HepG2 (cell line): ENCODE measurements around the gene THSD4. TPM values are rescaled to one million over a fixed set of nuclear protein-coding genes. Genes with fewer than 3 reads are reported as not detected.

ENCODE experiments used
- ATAC-seq: fragments of 200-7000 bp; cut with Tn5 transposase; 3 replicates; pipeline ENCODE4 v1.9.1; 2020; ENCODE audit warnings: mild to moderate bottlenecking, moderate library complexity
- BruUV-seq: library from RNA; stranded (reverse); fragments of 400-500 nt; replicated peaks from 2 replicates; lab custom pipeline; 2021; lab: Mats Ljungman, UMichigan
- CTCF ChIA-PET: fragments of 300-600 bp; formaldehyde crosslinking; extraction: SDS; loops from one replicate; lab custom pipeline; 2021; ENCODE audit warnings: low total read pairs, inconsistent platforms, low intra/inter-chr PET ratio; lab: Yijun Ruan, JAX
- POLR2A ChIA-PET: fragments of 350-600 bp; sonication (Branson Sonifier 250); formaldehyde crosslinking; loops from one replicate; lab custom pipeline; 2020; ENCODE audit warnings: antibody characterized with exemption, inconsistent platforms; lab: Yijun Ruan, JAX
- DNase-seq: peaks from one replicate; pipeline ENCODE4 v3.0.0-alpha.2; 2015; ENCODE audit warnings: low spot score
- FAIRE-seq: peaks from 3 replicates; lab custom pipeline; 2011; peaks lifted over from hg19 to GRCh38; lab: Jason Lieb, UNC
- H2AFZ ChIP-seq: one replicate; pipeline ENCODE4 v1.6.1; 2011; ENCODE audit warnings: low read length, inconsistent platforms
- H3K27ac ChIP-seq: fragments of 300-600 bp; 3 replicates; pipeline ENCODE4 v1.8.0; 2011; ENCODE audit warnings: mixed run types, mild to moderate bottlenecking, mixed read lengths, low read length, inconsistent platforms; ENCODE audit not compliant: insufficient read depth; ENCODE audit errors: extremely low read length
- H3K27me3 ChIP-seq, 2 experiments: fragments of 200-600 bp in 1 of 2; 2 replicates in 1 of 2; 3 replicates in 1 of 2; pipeline versions ENCODE4 v1.6.0 to v1.8.0; 2011; ENCODE audit warnings: low read length in 2 of 2, mild to moderate bottlenecking in 2 of 2, moderate library complexity in 2 of 2, inconsistent platforms in 1 of 2; ENCODE audit not compliant: insufficient read depth in 2 of 2, control insufficient read depth in 1 of 2
- H3K36me3 ChIP-seq, 2 experiments: fragments of 200-600 bp in 1 of 2; replicated peaks in 1 of 2; 2 replicates in 1 of 2; 3 replicates in 1 of 2; pipeline versions ENCODE4 v1.5.1 to v1.8.0; 2011; ENCODE audit warnings: low read length in 2 of 2, inconsistent platforms in 1 of 2; ENCODE audit not compliant: insufficient read depth in 2 of 2, control insufficient read depth in 1 of 2
- H3K4me1 ChIP-seq: 2 replicates; pipeline ENCODE4 v1.5.1; 2012; ENCODE audit warnings: low read length, inconsistent platforms; ENCODE audit not compliant: insufficient read depth
- H3K4me2 ChIP-seq: 2 replicates; pipeline ENCODE4 v1.6.0; 2011; ENCODE audit warnings: low read depth, low read length, inconsistent platforms
- H3K4me3 ChIP-seq, 3 experiments: fragments of 200-600 bp in 1 of 3; sonication (generic), shearing (Covaris generic) in 1 of 3; replicated peaks in 1 of 3; 2 replicates each; pipeline ENCODE4 v1.5.1; 2011 to 2016; ENCODE audit warnings: low read length in 3 of 3, inconsistent platforms in 2 of 3, low read depth in 2 of 3, mild to moderate bottlenecking in 2 of 3, control low read depth in 1 of 3, mixed read lengths in 1 of 3; ENCODE audit not compliant: insufficient read depth in 1 of 3
- H3K79me2 ChIP-seq: one replicate; pipeline ENCODE4 v1.6.1; 2011; ENCODE audit warnings: low read length, inconsistent platforms; ENCODE audit not compliant: insufficient read depth
- H3K9ac ChIP-seq: 2 replicates; pipeline ENCODE4 v1.6.0; 2011; ENCODE audit warnings: mild to moderate bottlenecking, low read depth, low read length, inconsistent platforms; ENCODE audit not compliant: insufficient read depth
- H3K9me3 ChIP-seq: 2 replicates; pipeline ENCODE4 v1.5.1; 2012; ENCODE audit warnings: mild to moderate bottlenecking, low read length
- H4K20me1 ChIP-seq: 2 replicates; pipeline ENCODE4 v1.6.0; 2011; ENCODE audit warnings: inconsistent platforms, mild to moderate bottlenecking, low read length, moderate library complexity; ENCODE audit not compliant: insufficient read depth
- CTCF ChIP-seq: sonication (generic); formaldehyde crosslinking; IDR thresholded peaks from 2 replicates; pipeline ENCODE4 v1.5.0; 2020; ENCODE audit warnings: mild to moderate bottlenecking, missing genetic modification reagents, moderate library complexity
- GMEB2 ChIP-seq: IDR thresholded peaks from 2 replicates; pipeline ENCODE4 v1.6.1; 2016; ENCODE audit warnings: missing biosample characterization, missing genetic modification reagents, low read depth
- NFE2L1 ChIP-seq: sonication (generic); formaldehyde crosslinking; IDR thresholded peaks from 2 replicates; pipeline ENCODE4 v1.4.0; 2020; ENCODE audit warnings: missing genetic modification reagents, mild to moderate bottlenecking, borderline replicate concordance
- PLSCR1 ChIP-seq: sonication (generic); formaldehyde crosslinking; IDR thresholded peaks from 2 replicates; pipeline ENCODE4 v1.5.0; 2020; ENCODE audit warnings: missing genetic modification reagents, mild to moderate bottlenecking, borderline replicate concordance
- ZC3H13 ChIP-seq: sonication (generic); formaldehyde crosslinking; IDR thresholded peaks from 2 replicates; pipeline ENCODE4 v1.8.1; 2023; ENCODE audit warnings: mild to moderate bottlenecking, missing genetic modification reagents, moderate library complexity
- ZEB1 ChIP-seq: IDR thresholded peaks from 2 replicates; pipeline ENCODE4 v1.6.1; 2012; ENCODE audit warnings: mild to moderate bottlenecking, low read depth, inconsistent platforms; ENCODE audit not compliant: insufficient replicate concordance
- ZNF101 ChIP-seq: sonication (generic); formaldehyde crosslinking; IDR thresholded peaks from 2 replicates; pipeline ENCODE4 v1.4.0; 2020; ENCODE audit warnings: mild to moderate bottlenecking, low read depth, missing genetic modification reagents, borderline replicate concordance
- ZNF225 ChIP-seq: sonication (generic); formaldehyde crosslinking; IDR thresholded peaks from 2 replicates; pipeline ENCODE4 v1.4.0; 2020; ENCODE audit warnings: mild to moderate bottlenecking, missing genetic modification reagents
- ZNF33B ChIP-seq: sonication (generic); formaldehyde crosslinking; IDR thresholded peaks from 2 replicates; pipeline ENCODE4 v1.5.1; 2020; ENCODE audit warnings: mild to moderate bottlenecking, missing genetic modification reagents
- ZNF589 ChIP-seq: sonication (generic); formaldehyde crosslinking; conservative IDR thresholded peaks from 2 replicates; pipeline ENCODE4 v1.8.0; 2022; ENCODE audit warnings: mild to moderate bottlenecking, moderate library complexity, missing genetic modification reagents
- ZNF646 ChIP-seq: sonication (generic); formaldehyde crosslinking; IDR thresholded peaks from 2 replicates; pipeline ENCODE4 v1.9.0; 2021; ENCODE audit warnings: mild to moderate bottlenecking, missing genetic modification reagents
- ZNF816 ChIP-seq: sonication (generic); formaldehyde crosslinking; IDR thresholded peaks from 2 replicates; pipeline ENCODE4 v1.8.0; 2022; ENCODE audit warnings: missing genetic modification reagents, mild to moderate bottlenecking, borderline replicate concordance
- ZSCAN25 ChIP-seq: sonication (generic); formaldehyde crosslinking; IDR thresholded peaks from 2 replicates; pipeline ENCODE4 v1.8.0; 2022; ENCODE audit warnings: mild to moderate bottlenecking, missing genetic modification reagents
- WGBS: methylation state at CpG from one replicate; pipeline ENCODE4 v1.1.6; 2017; ENCODE audit warnings: low lambda C conversion rate; 5-methylcytosine and 5-hydroxymethylcytosine counted together
- in situ Hi-C: cut with HindIII; loops from 2 replicates; pipeline ENCODE4 v1.10.0; 2017; ENCODE audit warnings: low pct_unique_long_range_greater_than_20kb; ENCODE audit not compliant: extremely low pct_ligation_motif_present
- intact Hi-C: fragments of 100-400 bp; cut with micrococcal nuclease; formaldehyde crosslinking; loops from one replicate; pipeline ENCODE4 v1.10.0; 2022; ENCODE audit not compliant: unreplicated experiment
- polyA plus RNA-seq, 8 experiments: library from polyadenylated mRNA; depleted of rRNA in 3 of 8; stranded (reverse) in 7 of 8; unstranded in 1 of 8; fragments of >200 nt; fragmentation: Illumina TruSeq in 4 of 8; extraction: Trizol in 4 of 8; gene quantifications; 2 replicates each; pipeline versions ENCODE4 v1.2.1 to v1.2.3, GENCODE V29; 2011 to 2016; ENCODE audit warnings: low read depth in 4 of 8, missing spikeins in 1 of 8, mixed read lengths in 1 of 8; ENCODE audit not compliant: insufficient read depth in 1 of 8
- total RNA-seq, 5 experiments: library from RNA; depleted of rRNA; stranded (reverse); fragments of >200 nt; fragmentation: Illumina TruSeq; extraction: Trizol; gene quantifications; 2 replicates each; pipeline ENCODE4 v1.2.3, GENCODE V29; 2016; ENCODE audit warnings: low read depth in 1 of 5

THSD4 gene
- total and polyA plus RNA-seq, 2 of the 13 experiments (the other 11 are each of a cell fraction or from before 2014, with no cell fraction given), result 0.07 to 0.21 TPM

- FAIRE-seq, result no peak
- Histone ChIP-seq H3K4me3 (no peak overlapping the region), H4K20me1 (no peaks in the 10 kb centered on the region), H3K9me3 (no peaks in the 10 kb centered on the region), H3K4me2 (no peak overlapping the region), H3K36me3 (no peaks in the 10 kb centered on the region), H3K4me1 (no peaks in the 10 kb centered on the region), H3K79me2 (no peaks in the 10 kb centered on the region), H2AFZ (no peak overlapping the region), H3K27me3 (peaks cover 1 to 15% of the 10 kb centered on the region in 2 experiments; a peak in 4 of 5 replicates), H3K27ac (no peak overlapping the region), H3K9ac (no peak overlapping the region)
- CTCF ChIA-PET, result interaction anchor here (0.8 kb wide), 1 partner anchor 314 kb away, joined by 3 read pairs; no protein-coding TSS in a partner anchor
- peak; percentile 100 for ATAC-seq
- no TSS peak for BruUV-seq
- DNase-seq, result peak; percentile 16
- POLR2A ChIA-PET, result no interaction called here
- 38% methylated on average over 10 of the region's 14 CpGs for WGBS
- intact Hi-C loops (no loop called here), in situ Hi-C loops (no loop called here)
- TF ChIP-seq NFE2L1 (no peak), ZC3H13 (CRISPR knock-in tag) (no peak), ZNF816 (no peak), GMEB2 (no peak), ZNF225 (CRISPR knock-in tag) (no peak), ZNF589 (CRISPR knock-in tag) (no peak), CTCF (peak; percentile 33; the same call in 1 of the 2 replicates), ZSCAN25 (CRISPR knock-in tag) (no peak), PLSCR1 (CRISPR knock-in tag) (no peak), ZEB1 (no peak), ZNF101 (CRISPR knock-in tag) (no peak), ZNF646 (CRISPR knock-in tag) (no peak), ZNF33B (CRISPR knock-in tag) (no peak)
These were observed 10.7 kb downstream of the THSD4 start for GRCh38 chr15:71125831-71126450.
